LNCaP clone FGC (cell line): ENCODE measurements around the gene PTPN11.

Experiments
- DNase-seq: peaks from one replicate; pipeline ENCODE4 v3.0.0-alpha.2; 2011; ENCODE audit warnings: low read depth
- H3K4me3 ChIP-seq: 2 replicates; pipeline ENCODE4 v1.5.1; 2011; ENCODE audit warnings: mild to moderate bottlenecking, low read depth, low read length, control low read depth
- CTCF ChIP-seq: IDR thresholded peaks from 2 replicates; pipeline ENCODE4 v1.5.1; 2012; ENCODE audit warnings: mild to moderate bottlenecking; ENCODE audit not compliant: control insufficient read depth, insufficient read depth; ENCODE audit errors: extremely low read depth

The PTPN11 gene

GRCh38 chr12:112555621-112556233, 137.0 kb downstream of the PTPN11 start:
- no peak overlapping the region for H3K4me3 ChIP-seq
- peak; percentile 19; the same call in 1 of the 2 replicates for TF ChIP-seq CTCF
- DNase-seq: no peak

GRCh38 chr12:112557951-112558630, 139.3 kb downstream of the PTPN11 start:
- no peak for TF ChIP-seq CTCF
- no peak for DNase-seq
- H3K4me3 ChIP-seq: no peak overlapping the region
